Transverse colon (tissue), 4 donors: Measurements from ENCODE around the gene NUDT8. TPM values are rescaled to one million over a fixed set of nuclear protein-coding genes. Genes with fewer than 3 reads are reported as not detected.
"Not testable (repeated sequence)": the region's sequence is repeated elsewhere in the genome, so short reads cannot be mapped to it uniquely, and the experiment has no call there.

ENCODE experiments used
- DNase-seq: peaks from one replicate; pipeline ENCODE4 v3.0.0-alpha.2; 2019
- H3K27ac ChIP-seq, 4 donors: fragments of 200-600 bp; sonication (generic); 2 replicates each; pipeline ENCODE4 v1.5.1; 2016 to 2018; ENCODE audit warnings: inconsistent platforms in 4 of 4
- H3K27me3 ChIP-seq: fragments of 200-600 bp; sonication (generic); 2 replicates; pipeline ENCODE4 v1.5.1; 2017; ENCODE audit warnings: inconsistent platforms
- H3K36me3 ChIP-seq, 4 donors: fragments of 200-600 bp; sonication (generic); 2 replicates each; pipeline ENCODE4 v1.5.1; 2017 to 2019; ENCODE audit warnings: inconsistent platforms in 4 of 4
- H3K4me1 ChIP-seq, 4 donors: fragments of 200-600 bp; sonication (generic); 2 replicates each; pipeline ENCODE4 v1.5.1; 2017 to 2020; ENCODE audit warnings: inconsistent platforms in 4 of 4
- H3K4me3 ChIP-seq, 4 donors: fragments of 200-600 bp; sonication (generic); 1 replicate in 1 of 4; 2 replicates in 3 of 4; pipeline versions ENCODE4 v1.5.1 to v1.6.1; 2017 to 2019; ENCODE audit warnings: inconsistent platforms in 4 of 4
- H3K9me3 ChIP-seq, 2 donors: fragments of 200-600 bp; sonication (generic); 2 replicates each; pipeline ENCODE4 v1.5.1; 2017 to 2019; ENCODE audit warnings: inconsistent platforms in 2 of 2
- EP300 ChIP-seq: sonication (generic); formaldehyde crosslinking; IDR thresholded peaks from one replicate; pipeline ENCODE4 v1.6.1; 2017; ENCODE audit warnings: antibody characterized with exemption, low read depth
- POLR2A ChIP-seq: fragments of 450-650 bp; IDR thresholded peaks from one replicate; pipeline ENCODE4 v1.6.1; 2016; ENCODE audit warnings: antibody characterized with exemption, mild to moderate bottlenecking, moderate library complexity
- POLR2AphosphoS5 ChIP-seq, 3 donors: sonication (generic); formaldehyde crosslinking; IDR thresholded peaks; one replicate each; pipeline ENCODE4 v1.6.1; 2016; ENCODE audit warnings: antibody characterized with exemption in 3 of 3
- WGBS, 2 donors: methylation state at CpG; one replicate each; pipeline ENCODE4 v1.1.5; 2018; ENCODE audit warnings: low coverage in 1 of 2; 5-methylcytosine and 5-hydroxymethylcytosine counted together
- in situ Hi-C, 4 donors: fragments of 200-750 bp; cut with MboI; loops; one replicate each; pipeline versions ENCODE4 v1.15.0 to v1.15.1; 2017; ENCODE audit warnings: low sequenced_read_pairs in 3 of 4, low pct_ligation_motif_present in 1 of 4, low pct_unique_long_range_greater_than_20kb in 1 of 4
- intact Hi-C: fragments of 100-400 bp; cut with DNase I; formaldehyde crosslinking; loops from one replicate; pipeline ENCODE4 v1.15.1; 2023; ENCODE audit warnings: low total_unique reads
- total RNA-seq, 4 donors: library from RNA; depleted of rRNA; stranded (reverse); fragments of >200 nt; gene quantifications; one replicate each; pipeline ENCODE4 v1.1.0, GENCODE V29; 2016
- TF ChIP-seq, protein P1 (sequence below), 5 experiments: fragments of 200-600 bp in 3 of 5; fragments of 450-650 bp in 2 of 5; sonication (generic) in 3 of 5; IDR thresholded peaks; 1 replicate in 2 of 5; 2 replicates in 3 of 5; pipeline ENCODE4 v1.5.1; 2016 to 2017; ENCODE audit warnings: antibody characterized with exemption in 5 of 5, inconsistent platforms in 3 of 5, mild to moderate bottlenecking in 2 of 5, moderate library complexity in 1 of 5

The NUDT8 gene
- total RNA-seq, 4 donors from 2014 or later, result 21.3 to 68.5 (median 26.9) TPM

DNA sequence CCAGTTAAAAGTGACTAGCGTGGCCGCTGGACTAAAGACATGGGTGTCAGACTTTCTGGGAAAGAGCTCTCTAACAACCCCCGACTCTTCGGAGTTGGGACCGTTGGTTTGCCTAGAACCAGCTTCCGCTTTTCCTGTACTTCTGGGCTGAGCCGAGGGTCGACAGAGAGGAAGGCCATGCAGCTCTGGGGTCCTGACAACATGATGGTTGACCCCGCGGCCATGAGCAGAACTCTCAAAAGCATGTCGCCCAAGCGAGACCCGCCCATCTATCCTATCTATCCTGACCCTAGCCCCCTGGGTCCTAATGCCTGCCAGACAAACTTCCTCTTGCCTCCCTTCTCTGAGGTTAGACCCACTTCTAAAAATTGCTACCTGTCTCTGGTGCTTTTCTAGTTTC, 9.1 kb downstream of the NUDT8 start:
- WGBS, 2 donors, result 82% methylated on average over 13 of the region's 13 CpGs; no CpG with 5 or more reads in 1 of the 2 donors
- H3K27ac ChIP-seq, H3K36me3 ChIP-seq, H3K27me3 ChIP-seq, H3K4me3 ChIP-seq, H3K9me3 ChIP-seq, in situ Hi-C loops, H3K4me1 ChIP-seq, intact Hi-C loops, DNase-seq: not testable (repeated sequence)

DNA sequence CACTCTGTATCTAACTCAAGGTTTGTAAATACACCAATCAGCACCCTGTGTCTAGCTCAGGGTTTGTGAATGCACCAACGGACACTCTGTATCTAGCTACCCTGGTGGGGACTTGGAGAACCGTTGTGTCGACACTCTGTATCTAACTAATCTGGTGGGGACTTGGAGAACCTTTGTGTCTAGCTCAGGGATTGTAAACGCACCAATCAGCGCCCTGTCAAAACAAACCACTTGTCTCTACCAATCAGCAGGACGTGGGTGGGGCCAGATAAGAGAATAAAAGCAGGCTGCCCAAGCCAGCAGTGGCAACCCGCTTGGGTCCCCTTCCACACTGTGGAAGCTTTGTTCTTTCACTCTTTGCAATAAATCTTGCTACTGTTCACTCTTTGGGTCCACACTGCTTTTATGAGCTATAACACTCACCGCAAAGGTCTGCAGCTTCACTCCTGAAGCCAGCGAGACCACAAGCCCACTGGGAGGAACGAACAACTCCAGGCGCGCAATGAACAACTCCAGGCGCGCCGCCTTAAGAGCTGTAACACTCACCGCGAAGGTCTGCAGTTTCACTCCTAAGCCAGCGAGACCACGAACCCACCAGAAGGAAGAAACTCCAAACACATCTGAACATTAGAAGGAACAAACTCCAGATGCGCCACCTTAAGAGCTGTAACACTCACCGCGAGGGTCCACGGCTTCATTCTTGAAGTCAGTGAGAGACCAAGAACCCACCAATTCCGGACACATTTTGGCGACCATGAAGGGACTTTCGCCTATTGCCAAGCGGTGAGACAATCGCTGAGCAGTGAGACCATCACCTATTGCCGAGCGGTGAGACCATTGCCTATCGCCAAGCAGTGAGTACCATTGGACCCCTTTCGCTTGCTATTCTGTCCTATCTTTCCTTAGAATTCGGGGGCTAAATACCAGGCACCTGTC, 9.8 kb downstream of the NUDT8 start:
- intact Hi-C loops, H3K4me1 ChIP-seq, H3K27ac ChIP-seq, DNase-seq, H3K4me3 ChIP-seq, H3K9me3 ChIP-seq, H3K36me3 ChIP-seq, in situ Hi-C loops: not testable (repeated sequence)
- WGBS, 2 donors, result 87 to 91% methylated on average over 14 to 33 of the region's 33 CpGs
- peaks cover 13% of the 10 kb centered on the region for H3K27me3 ChIP-seq

DNA sequence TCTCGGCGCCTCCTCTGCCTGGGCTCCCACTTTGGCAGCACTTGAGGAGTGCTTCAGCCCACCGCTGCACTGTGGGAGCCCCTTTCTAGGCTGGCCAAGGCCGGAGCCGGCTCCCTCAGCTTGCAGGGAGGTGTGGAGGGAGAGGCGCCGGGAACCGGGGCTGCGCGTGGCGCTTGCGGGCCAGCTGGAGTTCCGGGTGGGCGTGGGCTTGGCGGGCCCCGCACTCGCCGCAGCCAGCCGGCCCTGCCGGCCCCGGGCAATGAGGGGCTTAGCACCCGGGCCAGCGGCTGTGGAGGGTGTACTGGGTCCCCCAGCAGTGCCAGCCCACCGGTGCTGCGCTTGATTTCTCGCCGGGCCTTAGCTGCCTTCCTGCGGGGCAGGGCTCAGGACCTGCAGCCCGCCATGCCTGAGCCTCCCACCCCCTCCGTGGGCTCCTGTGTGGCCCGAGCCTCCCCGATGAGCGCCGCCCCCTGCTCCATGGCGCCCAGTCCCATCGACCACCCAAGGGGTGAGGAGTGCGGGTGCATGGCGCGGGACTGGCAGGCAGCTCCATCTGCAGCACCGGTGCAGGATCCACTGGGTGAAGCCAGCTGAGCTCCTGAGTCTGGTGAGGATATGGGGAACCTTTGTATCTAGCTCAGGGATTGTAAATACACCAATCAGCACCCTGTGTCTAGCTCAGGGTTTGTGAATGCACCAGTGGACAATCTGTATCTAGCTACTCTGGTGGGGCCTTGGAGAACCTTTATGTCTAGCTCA, 10.7 kb downstream of the NUDT8 start:
- H3K36me3 ChIP-seq, H3K4me1 ChIP-seq, H3K27ac ChIP-seq, H3K4me3 ChIP-seq, DNase-seq, H3K9me3 ChIP-seq, in situ Hi-C loops, intact Hi-C loops: not testable (repeated sequence)
- WGBS, 2 donors, result 98% methylated on average over 22 of the region's 40 CpGs; no CpG with 5 or more reads in 1 of the 2 donors
- peaks cover 15% of the 10 kb centered on the region for H3K27me3 ChIP-seq

DNA sequence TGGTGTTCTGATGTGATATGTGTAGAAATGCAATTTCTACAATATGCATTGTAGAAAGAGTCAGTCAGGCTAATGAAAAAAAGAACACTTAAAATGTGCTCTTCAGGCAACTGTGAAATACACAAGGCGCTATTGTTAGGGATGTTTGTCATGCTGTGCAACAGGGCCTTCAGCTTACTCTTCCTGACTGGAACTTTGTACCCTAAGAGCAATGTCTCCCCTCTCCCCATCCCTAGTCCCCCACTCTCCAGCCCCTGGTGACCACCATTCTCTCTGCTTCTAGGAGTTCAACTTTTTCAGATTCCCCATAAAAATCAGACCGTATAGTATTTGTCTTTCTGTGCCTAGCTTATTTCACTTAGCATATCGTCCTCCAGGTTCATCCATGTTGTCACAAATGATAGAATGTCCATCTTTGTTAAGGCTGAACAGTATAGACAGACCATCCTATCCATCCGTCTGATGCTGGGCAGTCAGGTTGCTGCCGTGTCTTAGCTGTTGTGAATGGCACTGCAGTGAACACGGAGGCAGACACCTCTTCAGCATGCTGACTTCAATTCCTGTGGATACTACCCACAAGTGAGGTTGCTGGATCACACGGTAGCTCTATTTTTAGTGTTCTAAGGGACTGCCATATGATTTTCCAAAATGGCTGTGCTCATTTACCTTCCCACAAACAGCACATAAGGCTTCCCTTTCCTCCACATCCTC, 12.3 kb downstream of the NUDT8 start:
- no peak for TF ChIP-seq POLR2AphosphoS5 (IDR thresholded peaks at IDR 0.05)
- TF ChIP-seq, protein P1, sequence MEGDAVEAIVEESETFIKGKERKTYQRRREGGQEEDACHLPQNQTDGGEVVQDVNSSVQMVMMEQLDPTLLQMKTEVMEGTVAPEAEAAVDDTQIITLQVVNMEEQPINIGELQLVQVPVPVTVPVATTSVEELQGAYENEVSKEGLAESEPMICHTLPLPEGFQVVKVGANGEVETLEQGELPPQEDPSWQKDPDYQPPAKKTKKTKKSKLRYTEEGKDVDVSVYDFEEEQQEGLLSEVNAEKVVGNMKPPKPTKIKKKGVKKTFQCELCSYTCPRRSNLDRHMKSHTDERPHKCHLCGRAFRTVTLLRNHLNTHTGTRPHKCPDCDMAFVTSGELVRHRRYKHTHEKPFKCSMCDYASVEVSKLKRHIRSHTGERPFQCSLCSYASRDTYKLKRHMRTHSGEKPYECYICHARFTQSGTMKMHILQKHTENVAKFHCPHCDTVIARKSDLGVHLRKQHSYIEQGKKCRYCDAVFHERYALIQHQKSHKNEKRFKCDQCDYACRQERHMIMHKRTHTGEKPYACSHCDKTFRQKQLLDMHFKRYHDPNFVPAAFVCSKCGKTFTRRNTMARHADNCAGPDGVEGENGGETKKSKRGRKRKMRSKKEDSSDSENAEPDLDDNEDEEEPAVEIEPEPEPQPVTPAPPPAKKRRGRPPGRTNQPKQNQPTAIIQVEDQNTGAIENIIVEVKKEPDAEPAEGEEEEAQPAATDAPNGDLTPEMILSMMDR (IDR thresholded peaks at IDR 0.05), result no peak
- TF ChIP-seq EP300, result no peak
- no peak for TF ChIP-seq POLR2A
- intact Hi-C loops (no loop called here), in situ Hi-C loops (no loop called here)
- H3K4me3 ChIP-seq, result no peak overlapping the region
- peaks cover 6 to 13% (median 12%) of the 10 kb centered on the region in 4 donors for H3K4me1 ChIP-seq
- H3K36me3 ChIP-seq, result no peaks in the 10 kb centered on the region
- no peak overlapping the region for H3K27ac ChIP-seq
- no peaks in the 10 kb centered on the region for H3K9me3 ChIP-seq
- 77 to 79% methylated on average over 4 to 7 of the region's 7 CpGs for WGBS, 2 donors
- no peak for DNase-seq
- peaks cover 15% of the 10 kb centered on the region for H3K27me3 ChIP-seq

DNA sequence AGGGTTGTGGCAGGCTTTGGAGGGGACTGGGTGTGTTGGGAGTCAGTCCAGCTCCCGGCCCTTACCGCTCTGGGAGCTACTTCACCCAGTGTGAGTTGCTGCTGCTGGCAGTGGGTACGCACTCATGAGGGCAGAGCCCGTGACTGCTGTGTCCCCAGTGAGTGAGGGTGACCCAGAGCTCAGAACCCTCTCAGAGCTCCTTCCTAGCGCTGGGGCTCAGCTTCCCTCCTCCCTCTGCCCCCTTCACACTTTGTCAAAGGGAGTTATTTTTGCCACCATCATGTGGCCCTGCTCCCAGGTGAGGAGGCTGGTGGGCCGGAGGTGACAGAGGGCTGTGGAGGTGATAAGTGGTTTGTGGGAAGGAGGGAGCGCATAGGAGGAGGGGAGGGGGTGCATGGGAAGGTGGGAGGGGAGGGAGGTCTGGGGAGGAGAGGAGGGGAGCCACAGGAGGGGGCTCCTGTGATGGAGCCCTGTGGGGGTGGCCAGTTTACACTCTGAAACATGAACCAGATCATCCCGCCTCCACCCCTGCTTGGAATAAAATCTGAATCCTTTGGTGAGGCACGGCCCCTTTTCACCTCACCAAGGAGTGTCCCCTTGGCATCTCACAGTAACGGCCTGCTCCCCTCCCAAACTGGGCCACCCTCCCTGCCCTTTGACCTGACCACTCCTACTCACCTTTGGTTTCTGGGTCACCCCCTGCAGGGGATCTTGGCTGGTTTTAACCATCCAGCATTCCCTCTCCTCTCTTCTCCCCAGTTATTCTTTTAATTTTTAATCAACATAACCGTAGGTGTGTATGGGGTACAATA, 13.1 kb downstream of the NUDT8 start:
- TF ChIP-seq POLR2A (no peak), EP300 (no peak), POLR2AphosphoS5 (IDR thresholded peaks at IDR 0.05) (no peak)
- TF ChIP-seq, protein P1 (IDR thresholded peaks at IDR 0.05), result no peak
- H3K4me3 ChIP-seq, result no peak overlapping the region
- H3K36me3 ChIP-seq, result no peaks in the 10 kb centered on the region
- in situ Hi-C loops, result no loop called here
- H3K27me3 ChIP-seq, result peaks cover 15% of the 10 kb centered on the region
- H3K9me3 ChIP-seq, result no peaks in the 10 kb centered on the region
- 48% methylated on average over 11 of the region's 11 CpGs; no CpG with 5 or more reads in 1 of the 2 donors for WGBS, 2 donors
- intact Hi-C loops, result no loop called here
- no peak for DNase-seq
- H3K4me1 ChIP-seq, result peaks cover 6 to 13% (median 12%) of the 10 kb centered on the region in 4 donors
- H3K27ac ChIP-seq, result no peak overlapping the region
